Smooth muscle cell (in vitro differentiated cells): ENCODE data around the gene OGT. TPM values are rescaled to one million over a fixed set of nuclear protein-coding genes. Genes with fewer than 3 reads are reported as not detected.
A peak's percentile ranks its signal among the peaks of the same experiment; 100 is the strongest.

ENCODE experiments used
- DNase-seq: peaks from one replicate; lab custom pipeline; 2025; ENCODE audit not compliant: unreplicated experiment; lab: John Stamatoyannopoulos, UW
- H2AFZ ChIP-seq: fragments of 200-600 bp; sonication (generic); 2 replicates; pipeline ENCODE4 v1.6.0; 2016; ENCODE audit warnings: antibody characterized with exemption, low read depth, mild to moderate bottlenecking
- H3F3A ChIP-seq: fragments of 200-600 bp; sonication (generic); 2 replicates; pipeline ENCODE4 v1.6.0; 2017; ENCODE audit warnings: antibody characterized with exemption, low read depth
- H3K27ac ChIP-seq: fragments of 200-600 bp; sonication (generic); 2 replicates; pipeline ENCODE4 v1.5.1; 2016; ENCODE audit warnings: low read depth, mild to moderate bottlenecking
- H3K27me3 ChIP-seq: fragments of 200-600 bp; sonication (generic); 2 replicates; pipeline ENCODE4 v1.6.1; 2016; ENCODE audit warnings: low read depth, mild to moderate bottlenecking
- H3K36me3 ChIP-seq: fragments of 200-600 bp; sonication (generic); 2 replicates; pipeline ENCODE4 v1.5.1; 2016; ENCODE audit warnings: low read depth
- H3K4me1 ChIP-seq: fragments of 200-600 bp; sonication (generic); 2 replicates; pipeline ENCODE4 v1.5.1; 2016; ENCODE audit warnings: low read depth
- H3K4me2 ChIP-seq: fragments of 200-600 bp; sonication (generic); 2 replicates; pipeline ENCODE4 v1.6.0; 2016; ENCODE audit warnings: mild to moderate bottlenecking
- H3K4me3 ChIP-seq: fragments of 200-600 bp; sonication (generic); 2 replicates; pipeline ENCODE4 v1.5.1; 2016; ENCODE audit warnings: mild to moderate bottlenecking
- H3K79me2 ChIP-seq: fragments of 200-600 bp; sonication (generic); 2 replicates; pipeline ENCODE4 v1.6.0; 2016; ENCODE audit warnings: low read depth, mild to moderate bottlenecking
- H3K9ac ChIP-seq: fragments of 200-600 bp; sonication (generic); 2 replicates; pipeline ENCODE4 v1.6.0; 2016; ENCODE audit warnings: low read depth
- H3K9me3 ChIP-seq: fragments of 200-600 bp; sonication (generic); replicated peaks from 2 replicates; pipeline ENCODE4 v1.5.1; 2016; ENCODE audit warnings: low read depth
- H4K20me1 ChIP-seq: fragments of 200-600 bp; sonication (generic); 2 replicates; pipeline ENCODE4 v1.6.0; 2016; ENCODE audit warnings: low read depth
- CTCF ChIP-seq: fragments of 200-600 bp; sonication (generic); IDR thresholded peaks from 2 replicates; pipeline ENCODE4 v1.5.1; 2017; ENCODE audit warnings: borderline replicate concordance, mild to moderate bottlenecking, antibody characterized with exemption; ENCODE audit not compliant: insufficient read depth, poor library complexity, severe bottlenecking
- WGBS: methylation state at CpG from one replicate; pipeline ENCODE4 v1.1.7; 2016; ENCODE audit warnings: low lambda C conversion rate; 5-methylcytosine and 5-hydroxymethylcytosine counted together
- polyA plus RNA-seq: library from polyadenylated mRNA; unstranded; fragments of >200 nt; fragmentation: Nextera tagmentation; extraction: Ambion mirVana; gene quantifications from 2 replicates; pipeline ENCODE4 v1.2.1, GENCODE V29; 2016
- total RNA-seq: library from RNA; depleted of rRNA; stranded (reverse); fragments of >200 nt; gene quantifications from 2 replicates; pipeline ENCODE4 v1.2.3, GENCODE V29; 2014

OGT gene
- total and polyA plus RNA-seq, 2 experiments from 2014 or later: 13.2 to 67.4 TPM

- Histone ChIP-seq H3K36me3 (no peaks in the 10 kb centered on the region), H3F3A (no peaks in the 10 kb centered on the region), H3K27me3 (no peaks in the 10 kb centered on the region), H3K4me3 (peak overlapping the region; percentile 90), H3K27ac (no peak overlapping the region), H4K20me1 (peaks cover 59% of the 10 kb centered on the region), H3K79me2 (peaks cover 69% of the 10 kb centered on the region), H3K9ac (peak overlapping the region; percentile 88), H3K4me2 (peak overlapping the region; percentile 87), H3K9me3 (no peaks in the 10 kb centered on the region), H2AFZ (no peak overlapping the region), H3K4me1 (no peaks in the 10 kb centered on the region)
- 29% methylated on average over 9 of the region's 9 CpGs for WGBS
- no peak for DNase-seq
- no peak for TF ChIP-seq CTCF
Measured at GRCh38 chrX:71534773-71535544, 2.1 kb downstream of the OGT start.

- H4K20me1 ChIP-seq: peaks cover 73% of the 10 kb centered on the region
- no peaks in the 10 kb centered on the region for H3K27me3 ChIP-seq
- no peak overlapping the region for H3K9ac ChIP-seq
- no peak for DNase-seq
- peak overlapping the region; percentile 87 for H3K4me2 ChIP-seq
- H3K79me2 ChIP-seq: peaks cover 76% of the 10 kb centered on the region
- no peaks in the 10 kb centered on the region for H3K4me1 ChIP-seq
- TF ChIP-seq CTCF: no peak
- no peak overlapping the region for H3K27ac ChIP-seq
- H3K36me3 ChIP-seq: no peaks in the 10 kb centered on the region
- 78% methylated on average over 5 of the region's 5 CpGs for WGBS
- no peaks in the 10 kb centered on the region for H3F3A ChIP-seq
- no peaks in the 10 kb centered on the region for H3K9me3 ChIP-seq
- H2AFZ ChIP-seq: no peak overlapping the region
- H3K4me3 ChIP-seq: peak overlapping the region; percentile 90
Measured at GRCh38 chrX:71536285-71536684, 3.4 kb downstream of the OGT start.

GRCh38 chrX:71537743-71538142, 4.8 kb downstream of the OGT start:
- H3K4me2 ChIP-seq: no peak overlapping the region
- peaks cover 89% of the 10 kb centered on the region for H3K79me2 ChIP-seq
- 86% methylated on average over 9 of the region's 9 CpGs for WGBS
- no peaks in the 10 kb centered on the region for H3F3A ChIP-seq
- no peak overlapping the region for H3K9ac ChIP-seq
- TF ChIP-seq CTCF: no peak
- H3K36me3 ChIP-seq: no peaks in the 10 kb centered on the region
- H2AFZ ChIP-seq: no peak overlapping the region
- H3K9me3 ChIP-seq: no peaks in the 10 kb centered on the region
- H4K20me1 ChIP-seq: peaks cover 86% of the 10 kb centered on the region
- no peak overlapping the region for H3K4me3 ChIP-seq
- H3K27ac ChIP-seq: no peak overlapping the region
- no peaks in the 10 kb centered on the region for H3K4me1 ChIP-seq
- no peaks in the 10 kb centered on the region for H3K27me3 ChIP-seq
- DNase-seq: no peak

- Histone ChIP-seq H2AFZ (no peak overlapping the region), H3K27ac (peak overlapping the region; percentile 83), H3K4me3 (no peak overlapping the region)
Measured at GRCh38 chrX:71540801-71541200, 7.9 kb downstream of the OGT start.

More at GRCh38 chrX:71540801-71541200, 7.9 kb downstream of the OGT start:
- 76% methylated on average over 3 of the region's 3 CpGs for WGBS
- no peak for DNase-seq
- H3K9me3 ChIP-seq: no peaks in the 10 kb centered on the region
- no peak overlapping the region for H3K9ac ChIP-seq
- no peak for TF ChIP-seq CTCF
- no peak overlapping the region for H3K4me2 ChIP-seq
- peaks cover 5% of the 10 kb centered on the region for H3F3A ChIP-seq
- H3K79me2 ChIP-seq: peaks cover 86% of the 10 kb centered on the region
- peaks cover 97% of the 10 kb centered on the region for H4K20me1 ChIP-seq
- H3K36me3 ChIP-seq: no peaks in the 10 kb centered on the region
- no peaks in the 10 kb centered on the region for H3K4me1 ChIP-seq
- no peaks in the 10 kb centered on the region for H3K27me3 ChIP-seq
